Measurements from ENCODE around the gene MISP. TPM values are rescaled to one million over a fixed set of nuclear protein-coding genes. Genes with fewer than 3 reads are reported as not detected.

The MISP gene
- total RNA-seq, 2 donors from 2014 or later, result 0.14 TPM; not detected in 1

DNA sequence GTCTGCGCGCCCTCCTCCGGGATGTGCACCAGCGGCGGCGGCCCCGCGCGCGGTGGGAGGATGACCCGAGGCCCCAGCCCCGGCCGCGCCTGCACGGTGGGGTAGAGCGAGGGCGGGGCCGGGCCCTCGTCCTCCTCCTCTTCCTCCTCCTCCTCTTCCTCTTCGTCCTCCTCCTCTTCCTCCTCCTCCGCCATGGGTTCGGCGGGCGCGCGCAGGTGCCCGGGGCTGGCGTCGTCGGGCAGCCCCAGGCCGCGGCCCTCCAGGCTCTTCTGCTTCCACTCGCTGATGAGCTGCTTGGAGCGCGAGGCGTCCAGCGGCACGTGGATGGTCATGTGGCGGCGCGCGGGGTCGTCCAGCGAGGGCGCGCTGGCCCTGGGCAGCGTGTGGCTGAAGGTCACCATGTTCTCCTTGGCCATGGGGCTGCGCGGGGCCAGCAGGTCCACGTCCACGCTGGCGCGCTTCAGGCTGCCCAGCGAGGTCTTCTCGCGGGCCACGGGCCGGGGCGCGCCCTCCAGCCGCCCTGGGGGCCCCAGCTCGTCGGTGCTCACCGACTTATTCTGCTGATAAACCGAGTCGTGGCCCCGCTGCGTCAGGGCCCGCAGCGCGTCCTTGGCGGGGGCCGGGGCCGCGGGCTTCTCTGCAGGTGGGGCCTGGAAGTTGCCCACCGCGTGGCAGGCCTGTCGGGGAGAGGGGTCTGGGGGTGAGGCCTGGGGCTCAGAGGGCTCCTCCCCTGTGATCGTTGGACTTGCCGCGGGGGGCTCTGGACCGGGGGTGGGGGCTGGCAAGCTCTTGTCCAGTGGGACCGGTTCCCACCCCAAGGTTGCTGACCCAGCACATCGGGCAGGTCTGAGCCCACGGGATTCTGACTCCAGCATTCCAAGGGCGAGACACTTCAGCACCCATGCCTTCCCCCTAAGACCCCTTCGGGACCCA is 62.6 kb downstream of the MISP start:
- intact Hi-C loops (cut with DNase I), result no loop called here
- no peak for DNase-seq (ENCODE audit: low spot score)

Small RNAs within 50 kb of the gene (microRNA-seq; reads per million reads assigned to microRNA genes)
- gene MIR3187 (ENCODE audit: borderline microRNAs expressed in 2 of 2) (1.6 to 3.5 reads per million in 2 donors), gene MIR4745 (ENCODE audit: borderline microRNAs expressed in 2 of 2) (0.26 to 0.32 reads per million in 2 donors)

Other genes starting within 250 kb of the MISP start
- gene TPGS1, start 243.6 kb upstream of the MISP start, total RNA-seq, result 10 to 100 TPM; 21.0 to 21.2 TPM
- 10 to 100 TPM; 41.1 to 45.8 TPM for gene CDC34, start 219.4 kb upstream of the MISP start, total RNA-seq
- under 1 TPM; 0.74 to 0.76 TPM for gene GZMM, start 207.1 kb upstream of the MISP start, total RNA-seq
- 100 to 1,000 TPM; 288 to 300 TPM for gene BSG, start 178.5 kb upstream of the MISP start, total RNA-seq
- under 1 TPM; 0.10 to 0.37 TPM for gene HCN2, start 161.2 kb upstream of the MISP start, total RNA-seq
- 10 to 100 TPM; 25.6 to 30.7 TPM for gene POLRMT, start 117.6 kb upstream of the MISP start, total RNA-seq
- gene FGF22, start 111.2 kb upstream of the MISP start, total RNA-seq, result under 1 TPM in 1 of 2 donors, not detected in 1; 0.37 TPM
- 10 to 100 TPM; 24.5 to 27.1 TPM for gene RNF126, start 87.9 kb upstream of the MISP start, total RNA-seq
- gene FSTL3, start 74.7 kb upstream of the MISP start, total RNA-seq, result 100 to 1,000 TPM; 234 to 270 TPM
- not detected for gene PRSS57, start 55.7 kb upstream of the MISP start, total RNA-seq
- gene PALM, start 42.2 kb upstream of the MISP start, total RNA-seq, result 100 to 1,000 TPM in 1 of 2 donors, 10 to 100 TPM in 1; 89.6 to 128 TPM
- 100 to 1,000 TPM; 151 to 168 TPM for gene PTBP1, start 46.3 kb downstream of the MISP start, total RNA-seq
- not detected for gene PLPPR3, start 70.8 kb downstream of the MISP start, total RNA-seq
- gene AZU1, start 76.7 kb downstream of the MISP start, total RNA-seq, result under 1 TPM in 1 of 2 donors, not detected in 1; 0.29 TPM
- under 1 TPM in 1 of 2 donors, not detected in 1; 0.38 TPM for gene PRTN3, start 89.9 kb downstream of the MISP start, total RNA-seq
- 1 to 10 TPM in 1 of 2 donors, under 1 TPM in 1; 0.33 to 2.2 TPM for gene ELANE, start 101.2 kb downstream of the MISP start, total RNA-seq
- gene CFD, start 108.6 kb downstream of the MISP start, total RNA-seq, result 100 to 1,000 TPM; 122 to 297 TPM
- gene MED16, start 142.1 kb downstream of the MISP start, total RNA-seq, result 10 to 100 TPM; 29.4 to 33.6 TPM
- gene RNU6-9, start 142.4 kb downstream of the MISP start, total RNA-seq, result not detected
- 10 to 100 TPM; 36.2 to 41.5 TPM for gene R3HDM4, start 162.1 kb downstream of the MISP start, total RNA-seq
- gene KISS1R, start 166.2 kb downstream of the MISP start, total RNA-seq, result not detected
- gene ARID3A, start 174.9 kb downstream of the MISP start, total RNA-seq, result 1 to 10 TPM; 6.3 to 10.0 TPM
- gene WDR18, start 233.2 kb downstream of the MISP start, total RNA-seq, result 10 to 100 TPM; 13.4 to 17.2 TPM
- gene GRIN3B, start 249.3 kb downstream of the MISP start, total RNA-seq, result under 1 TPM in 1 of 2 donors, not detected in 1; 0.05 TPM

All from posterior vena cava (tissue), 2 donors.